OCI-LY3 (cell line): ENCODE data around the gene SLC26A6.

Experiments
- CTCF ChIP-seq: fragments of 200-600, 300-600 bp; sonication (generic); IDR thresholded peaks from 2 replicates; pipeline ENCODE4 v1.5.1; 2014; ENCODE audit warnings: antibody characterized with exemption, low read length, low read depth
- EZH2phosphoT487 ChIP-seq: fragments of 200-600 bp; shearing (Covaris generic); IDR thresholded peaks from 2 replicates; pipeline ENCODE4 v1.6.1; 2018; ENCODE audit warnings: antibody characterized with exemption, mixed run types, low read depth

GRCh38 chr3:48664929-48665328 is 29.7 kb upstream of the SLC26A6 start:
- TF ChIP-seq CTCF (no peak), EZH2phosphoT487 (no peak)
